ENCODE results near the gene NAV2. TPM values are rescaled to one million over a fixed set of nuclear protein-coding genes. Genes with fewer than 3 reads are reported as not detected.

NAV2 gene
- total and polyA plus RNA-seq, 10 donors, result 0.46 to 11.6 (median 4.1) TPM

DNA sequence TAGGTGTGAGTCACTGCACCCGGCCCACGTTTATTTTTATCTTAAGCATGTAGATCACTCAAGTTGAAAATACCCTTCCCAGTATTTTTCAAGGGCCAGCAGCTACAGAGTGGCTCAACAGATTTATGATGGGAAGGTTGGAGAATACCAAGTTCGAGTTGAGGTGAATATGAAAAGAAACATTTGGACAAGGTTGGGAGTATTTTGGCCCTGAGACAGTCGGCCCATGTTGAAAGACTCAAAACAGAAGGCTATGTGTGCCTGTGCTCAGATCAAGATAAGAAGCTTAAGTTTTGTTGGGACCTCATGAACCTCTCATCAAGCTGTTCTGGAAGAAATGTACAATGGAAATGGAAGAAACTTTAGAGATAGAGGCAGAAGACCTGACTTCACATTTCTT lies 248.6 kb downstream of the NAV2 start:
- 82 to 91% (median 87%) methylated on average over 4 of the region's 4 CpGs for WGBS, 5 donors

DNA sequence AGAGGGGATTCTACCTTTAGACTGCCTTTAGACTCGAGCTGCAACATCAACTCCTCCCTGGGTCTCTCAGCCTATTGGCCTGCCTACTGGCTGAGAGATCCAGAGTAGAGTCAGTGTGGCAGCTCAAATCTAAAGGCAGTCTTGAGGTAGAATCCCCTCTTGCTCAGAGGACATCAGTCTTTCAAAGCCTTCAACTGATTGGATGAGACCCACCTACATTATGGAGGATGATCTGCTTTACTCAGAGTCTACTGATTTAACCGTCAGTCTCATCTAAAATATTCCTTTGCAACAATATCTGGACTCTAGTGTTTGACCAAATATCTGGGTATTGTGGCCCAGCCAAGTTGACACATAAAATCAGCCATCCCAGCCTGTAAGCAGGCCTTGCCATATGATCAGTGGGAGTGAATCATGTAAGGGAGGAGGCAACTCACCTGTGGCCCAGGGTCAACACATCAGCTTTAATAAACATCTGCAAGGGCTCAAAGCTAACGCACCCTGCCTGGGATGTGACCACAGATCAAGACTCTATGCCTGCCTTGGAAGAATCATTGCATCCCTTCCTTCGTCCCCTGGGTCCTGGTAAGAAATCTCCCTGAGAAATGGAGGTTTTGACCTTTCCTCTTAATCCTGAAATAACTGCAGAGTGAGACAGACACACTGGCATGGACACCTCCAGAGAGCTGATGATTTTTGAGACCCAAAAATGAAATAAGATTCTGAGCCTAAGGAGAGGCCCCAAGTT lies 249.6 kb downstream of the NAV2 start:
- TF ChIP-seq, protein P1, sequence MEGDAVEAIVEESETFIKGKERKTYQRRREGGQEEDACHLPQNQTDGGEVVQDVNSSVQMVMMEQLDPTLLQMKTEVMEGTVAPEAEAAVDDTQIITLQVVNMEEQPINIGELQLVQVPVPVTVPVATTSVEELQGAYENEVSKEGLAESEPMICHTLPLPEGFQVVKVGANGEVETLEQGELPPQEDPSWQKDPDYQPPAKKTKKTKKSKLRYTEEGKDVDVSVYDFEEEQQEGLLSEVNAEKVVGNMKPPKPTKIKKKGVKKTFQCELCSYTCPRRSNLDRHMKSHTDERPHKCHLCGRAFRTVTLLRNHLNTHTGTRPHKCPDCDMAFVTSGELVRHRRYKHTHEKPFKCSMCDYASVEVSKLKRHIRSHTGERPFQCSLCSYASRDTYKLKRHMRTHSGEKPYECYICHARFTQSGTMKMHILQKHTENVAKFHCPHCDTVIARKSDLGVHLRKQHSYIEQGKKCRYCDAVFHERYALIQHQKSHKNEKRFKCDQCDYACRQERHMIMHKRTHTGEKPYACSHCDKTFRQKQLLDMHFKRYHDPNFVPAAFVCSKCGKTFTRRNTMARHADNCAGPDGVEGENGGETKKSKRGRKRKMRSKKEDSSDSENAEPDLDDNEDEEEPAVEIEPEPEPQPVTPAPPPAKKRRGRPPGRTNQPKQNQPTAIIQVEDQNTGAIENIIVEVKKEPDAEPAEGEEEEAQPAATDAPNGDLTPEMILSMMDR (IDR thresholded peaks at IDR 0.05 in 8 of 11, conservative IDR thresholded peaks at IDR 0.05 in 3 of 11), result no peak
- Histone ChIP-seq H3K27ac (no peak overlapping the region), H3K27me3 (replicated peaks in 1 of 7) (peaks cover 0 to 9% (median 0%) of the 10 kb centered on the region in 7 donors), H3K9me3 (no peaks in the 10 kb centered on the region), H3K4me3 (no peak overlapping the region), H3K36me3 (no peaks in the 10 kb centered on the region), H3K4me1 (no peaks in the 10 kb centered on the region)
- DNase-seq, result no peak
- WGBS, 5 donors, result 89 to 92% (median 90%) methylated on average over 4 of the region's 4 CpGs
- intact Hi-C loops (cut with DNase I; ENCODE audit: low total_unique reads), result no loop called here

More for the DNA sequence above, 248.6 kb downstream of the NAV2 start:
- H3K27ac ChIP-seq, result no peak overlapping the region
- no peak overlapping the region for H3K4me3 ChIP-seq
- intact Hi-C loops (cut with DNase I; ENCODE audit: low total_unique reads), result no loop called here
- H3K4me1 ChIP-seq, result no peaks in the 10 kb centered on the region
- TF ChIP-seq, protein P1 (IDR thresholded peaks at IDR 0.05 in 8 of 11, conservative IDR thresholded peaks at IDR 0.05 in 3 of 11), result no peak
- TF ChIP-seq POLR2AphosphoS5 (IDR thresholded peaks at IDR 0.05) (no peak), POLR2A (IDR thresholded peaks at IDR 0.05) (no peak)
- no peaks in the 10 kb centered on the region for H3K36me3 ChIP-seq
- H3K27me3 ChIP-seq (replicated peaks in 1 of 7), result peaks cover 0 to 5% (median 0%) of the 10 kb centered on the region in 7 donors
- DNase-seq, result no peak
- no peaks in the 10 kb centered on the region for H3K9me3 ChIP-seq

GRCh38 chr11:19962801-19963175 lies 250.2 kb downstream of the NAV2 start:
- TF ChIP-seq, protein P1 (IDR thresholded peaks at IDR 0.05 in 8 of 11, conservative IDR thresholded peaks at IDR 0.05 in 3 of 11), result no peak
- TF ChIP-seq POLR2AphosphoS5 (IDR thresholded peaks at IDR 0.05), result no peak
- TF ChIP-seq POLR2A (IDR thresholded peaks at IDR 0.05), result no peak
- Histone ChIP-seq H3K4me3 (no peak overlapping the region), H3K27ac (no peak overlapping the region), H3K36me3 (no peaks in the 10 kb centered on the region), H3K27me3 (replicated peaks in 1 of 7) (peaks cover 0 to 10% (median 0%) of the 10 kb centered on the region in 7 donors), H3K9me3 (no peaks in the 10 kb centered on the region), H3K4me1 (no peaks in the 10 kb centered on the region)
- 83 to 93% (median 90%) methylated on average over 4 of the region's 4 CpGs for WGBS, 5 donors
- no peak for DNase-seq
- intact Hi-C loops (cut with DNase I; ENCODE audit: low total_unique reads), result no loop called here

GRCh38 chr11:19963697-19964387 lies 251.2 kb downstream of the NAV2 start:
- no peaks in the 10 kb centered on the region for H3K4me1 ChIP-seq
- H3K27me3 ChIP-seq (replicated peaks in 1 of 7), result peaks cover 0 to 14% (median 0%) of the 10 kb centered on the region in 7 donors
- WGBS, 5 donors, result 64 to 71% (median 69%) methylated on average over 13 of the region's 13 CpGs
- intact Hi-C loops (cut with DNase I; ENCODE audit: low total_unique reads), result no loop called here
- no peak overlapping the region for H3K4me3 ChIP-seq
- no peaks in the 10 kb centered on the region for H3K9me3 ChIP-seq
- no peak overlapping the region for H3K27ac ChIP-seq
- no peak for TF ChIP-seq POLR2AphosphoS5 (IDR thresholded peaks at IDR 0.05)
- TF ChIP-seq, protein P1 (IDR thresholded peaks at IDR 0.05 in 8 of 11, conservative IDR thresholded peaks at IDR 0.05 in 3 of 11), result no peak
- no peak for TF ChIP-seq POLR2A (IDR thresholded peaks at IDR 0.05)
- H3K36me3 ChIP-seq, result no peaks in the 10 kb centered on the region
- no peak for DNase-seq
